PC-9 (cell line): ENCODE data around the gene IL1RL2.

Source experiments
- CTCF ChIP-seq: fragments of 200-600 bp; sonication (generic); conservative IDR thresholded peaks from 2 replicates; pipeline ENCODE4 v1.6.1; 2017; ENCODE audit warnings: mixed run types, antibody characterized with exemption, mild to moderate bottlenecking, moderate library complexity
- EZH2 ChIP-seq: fragments of 200-600 bp; sonication (generic); IDR thresholded peaks from 2 replicates; pipeline ENCODE4 v1.8.0; 2017; ENCODE audit warnings: antibody characterized with exemption, low read depth

- TF ChIP-seq EZH2 (no peak), CTCF (no peak)
Measured at GRCh38 chr2:102238778-102239177, 52.0 kb downstream of the IL1RL2 start.
